NCI-H1694 (cell line): ENCODE measurements around the gene TBX20.
"Not testable (repeated sequence)": the region's sequence is repeated elsewhere in the genome, so short reads cannot be mapped to it uniquely, and the experiment has no call there.

Source experiments
- DNase-seq: peaks from one replicate; lab custom pipeline; 2025; lab: John Stamatoyannopoulos, UW

TBX20 gene

DNA sequence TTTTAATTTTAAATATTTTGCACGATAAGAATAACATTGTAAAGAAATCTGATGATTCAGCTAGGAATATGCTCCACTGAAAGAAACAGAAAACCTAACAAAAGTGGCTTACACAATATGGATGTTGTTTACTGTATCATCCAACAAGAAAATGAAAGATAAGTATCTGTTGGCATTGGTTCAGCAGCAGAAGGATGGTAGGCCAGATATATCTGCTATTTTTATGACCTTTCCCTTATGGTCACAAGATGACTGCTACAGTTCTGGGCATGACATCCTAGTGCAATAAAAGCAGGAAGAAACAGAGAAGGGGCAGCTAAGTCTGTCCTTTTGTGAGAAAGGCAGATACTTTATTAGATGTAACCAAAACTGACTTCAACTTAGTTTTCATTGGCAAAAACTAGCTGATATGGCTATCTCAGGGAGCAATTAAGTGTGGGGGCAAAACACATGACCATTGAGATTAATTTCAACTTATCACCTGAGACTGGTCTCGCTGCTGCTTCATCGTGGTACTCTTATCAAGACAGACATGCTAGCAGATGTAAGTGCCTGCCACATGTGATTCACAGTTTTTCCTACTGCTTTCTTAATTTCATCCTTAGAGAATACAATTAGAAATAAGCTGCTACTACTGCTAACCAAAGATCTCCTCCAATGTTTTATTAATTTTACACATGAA lies 92.7 kb downstream of the TBX20 start:
- not testable (repeated sequence) for DNase-seq
